Hippocampal formation (tissue), 2 donors: ENCODE results near the gene EIF2B5.
"Not testable (repeated sequence)": the region's sequence is repeated elsewhere in the genome, so short reads cannot be mapped to it uniquely, and the experiment has no call there.

Experiments
- DNase-seq, 2 donors: peaks; one replicate each; lab custom pipeline; 2025; lab: John Stamatoyannopoulos, UW

The EIF2B5 gene

DNA sequence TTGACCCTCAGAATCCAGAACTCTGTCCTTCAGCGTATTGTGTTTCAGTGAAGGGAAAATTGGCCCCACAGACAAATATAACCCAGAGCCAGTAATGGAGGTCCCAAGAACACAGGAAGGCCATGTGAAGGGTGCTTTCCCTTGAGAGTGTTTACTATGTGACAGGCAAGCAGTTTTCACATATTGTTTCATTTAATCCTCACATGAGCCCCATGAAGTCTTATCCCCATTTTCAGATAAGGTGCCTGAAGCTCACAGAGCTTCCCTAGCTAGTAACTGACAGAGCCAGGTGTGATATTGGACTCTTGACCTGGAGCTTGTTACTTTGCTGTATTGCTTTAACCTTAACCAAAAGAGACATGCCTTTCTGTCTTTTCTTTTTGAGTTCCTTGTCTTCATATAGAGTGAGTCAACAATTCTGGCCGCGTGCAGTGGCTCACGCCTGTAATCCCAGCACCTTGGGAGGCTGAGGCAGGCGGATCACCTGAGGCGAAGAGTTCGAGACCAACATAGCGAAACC lies 10.7 kb downstream of the EIF2B5 start:
- DNase-seq, result no peak

DNA sequence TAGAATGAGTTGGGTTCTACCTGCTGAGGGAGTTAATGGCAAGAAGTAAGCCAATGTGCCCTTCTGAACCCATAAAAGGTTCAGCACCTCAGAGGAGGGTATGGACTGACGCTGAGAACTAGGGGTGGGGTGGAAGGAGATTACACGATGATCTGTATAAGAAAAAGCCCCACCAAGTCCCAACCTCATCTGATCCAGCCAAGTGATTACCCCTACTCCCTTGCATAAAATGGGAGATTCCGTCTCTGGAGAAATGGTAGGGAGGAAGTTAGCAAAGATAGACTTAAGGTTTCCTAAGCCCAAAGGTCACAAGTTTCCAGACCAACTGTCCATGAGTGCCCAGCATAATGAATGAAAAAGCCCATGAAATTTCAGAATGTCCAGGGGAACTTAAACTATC lies 12.9 kb downstream of the EIF2B5 start:
- no peak for DNase-seq

DNA sequence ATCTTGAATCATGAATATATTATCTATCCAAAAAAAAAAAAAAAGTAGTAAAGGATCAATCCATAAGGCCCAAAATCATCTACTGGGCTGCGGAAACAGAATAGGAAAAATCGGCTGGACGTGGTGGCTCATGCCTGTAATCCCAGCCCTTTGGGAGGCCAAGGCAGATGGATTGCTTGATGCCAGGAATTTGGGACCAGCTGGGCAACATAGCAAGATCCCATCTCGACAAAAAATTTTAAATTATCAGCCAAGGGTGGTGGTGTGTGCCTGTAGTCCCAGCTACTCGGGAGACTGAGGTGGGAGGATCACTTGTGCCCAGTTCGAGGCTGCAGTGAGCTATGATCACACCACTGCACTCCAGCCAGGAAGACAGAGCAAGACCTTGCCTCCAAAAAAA lies 14.0 kb downstream of the EIF2B5 start:
- DNase-seq, result no peak

DNA sequence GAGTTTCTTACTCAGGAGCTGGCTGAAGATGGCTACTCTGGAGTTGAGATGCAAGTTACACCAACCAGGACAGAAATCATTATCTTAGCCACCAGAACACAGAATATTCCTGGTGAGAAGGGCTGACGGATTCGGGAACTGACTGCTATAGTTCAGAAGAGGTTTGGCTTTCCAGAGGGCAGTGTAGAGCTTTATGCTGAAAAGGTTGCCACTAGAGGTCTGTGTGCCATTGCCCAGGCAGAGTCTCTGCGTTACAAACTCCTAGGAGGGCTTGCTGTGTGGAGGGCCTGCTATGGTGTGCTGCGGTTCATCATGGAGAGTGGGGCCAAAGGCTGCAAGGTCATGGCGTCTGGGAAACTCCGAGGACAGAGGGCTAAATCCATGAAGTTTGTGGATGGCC lies 14.6 kb downstream of the EIF2B5 start:
- not testable (repeated sequence) for DNase-seq

DNA sequence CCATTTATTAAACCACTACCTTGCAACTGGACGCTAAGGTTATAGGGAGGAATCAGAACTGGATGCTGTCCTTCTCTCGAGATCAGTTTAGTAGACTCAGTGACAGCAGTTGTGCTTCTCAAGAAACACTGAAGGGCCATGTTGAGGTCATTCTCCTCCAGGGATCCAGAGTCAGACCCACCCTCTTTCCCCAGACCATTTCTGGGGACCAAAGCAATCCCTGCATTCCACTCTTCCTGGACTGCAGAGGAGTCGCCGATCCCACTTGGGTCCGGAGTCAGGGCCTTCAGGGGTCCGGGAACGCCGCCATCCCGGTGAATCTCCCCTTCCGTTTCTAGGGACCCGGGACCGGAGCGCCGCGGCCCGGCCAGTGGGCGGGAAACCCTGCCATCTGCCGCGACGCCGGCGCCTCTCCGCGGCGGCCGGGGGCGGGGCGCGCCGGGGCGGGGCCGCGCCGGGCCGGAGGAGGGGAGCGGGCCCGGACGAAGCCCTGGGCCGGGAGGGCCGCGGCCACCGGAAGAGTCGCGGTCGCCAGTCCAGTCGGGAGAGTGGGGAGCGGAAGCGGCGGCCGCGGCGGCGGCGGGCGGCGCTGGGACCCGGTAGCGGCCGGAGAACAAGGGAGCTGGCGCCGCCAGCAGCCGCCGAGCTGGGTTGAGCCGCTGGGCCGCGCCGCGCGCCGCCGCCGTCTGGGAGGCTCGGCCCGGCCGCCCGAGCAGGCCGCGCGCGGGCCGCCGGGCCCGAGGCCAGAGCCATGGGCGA lies 19.9 kb downstream of the EIF2B5 start, which contains the start of gene DVL3:
DVL3 (plus strand) TSS at position 493 of the 759 bp plus-strand sequence; CDS start at position 752, 259 bp downstream.
- peak; percentile 59 to 65 for DNase-seq

DNA sequence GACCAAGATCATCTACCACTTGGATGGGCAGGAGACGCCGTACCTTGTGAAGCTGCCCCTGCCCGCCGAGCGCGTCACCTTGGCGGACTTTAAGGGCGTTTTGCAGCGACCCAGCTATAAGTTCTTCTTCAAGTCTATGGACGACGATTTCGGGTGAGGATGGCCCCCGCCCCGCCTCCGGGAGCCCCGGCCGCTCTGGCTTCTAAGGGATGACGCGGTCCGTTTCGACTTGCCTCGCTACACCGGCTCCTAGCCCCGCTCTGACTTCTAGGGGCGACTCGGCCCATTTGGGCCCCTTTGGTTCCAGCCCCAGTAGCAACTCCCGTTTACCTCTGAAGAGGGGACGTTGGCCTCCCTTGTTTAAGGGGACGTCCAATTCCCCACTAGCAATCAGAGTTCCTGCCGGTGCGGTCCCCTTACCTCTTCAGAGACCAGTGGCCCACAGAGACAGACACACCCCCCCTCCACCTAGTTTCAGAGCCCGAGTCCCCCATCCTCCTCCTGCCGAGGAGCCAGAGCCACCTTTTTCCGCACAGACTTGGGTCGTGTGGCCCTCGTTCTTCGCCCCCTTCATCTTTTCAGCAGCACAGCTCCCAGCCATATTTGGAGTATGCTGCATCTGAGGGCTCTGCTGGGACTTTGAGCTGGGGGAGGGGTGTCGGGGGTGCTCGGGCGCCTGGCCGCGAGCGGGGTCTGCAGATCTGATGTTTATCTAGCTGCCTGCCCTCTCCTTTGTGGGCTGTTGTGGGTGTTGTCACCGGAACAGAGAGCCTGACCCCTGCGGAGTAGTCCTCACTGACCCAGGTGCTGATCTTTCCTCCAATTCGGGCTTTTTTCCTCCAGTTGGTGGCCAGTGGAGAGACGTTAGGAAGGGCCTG lies 20.7 kb downstream of the EIF2B5 start:
- peak in 1 of 2 donors; percentile 28 for DNase-seq

DNA sequence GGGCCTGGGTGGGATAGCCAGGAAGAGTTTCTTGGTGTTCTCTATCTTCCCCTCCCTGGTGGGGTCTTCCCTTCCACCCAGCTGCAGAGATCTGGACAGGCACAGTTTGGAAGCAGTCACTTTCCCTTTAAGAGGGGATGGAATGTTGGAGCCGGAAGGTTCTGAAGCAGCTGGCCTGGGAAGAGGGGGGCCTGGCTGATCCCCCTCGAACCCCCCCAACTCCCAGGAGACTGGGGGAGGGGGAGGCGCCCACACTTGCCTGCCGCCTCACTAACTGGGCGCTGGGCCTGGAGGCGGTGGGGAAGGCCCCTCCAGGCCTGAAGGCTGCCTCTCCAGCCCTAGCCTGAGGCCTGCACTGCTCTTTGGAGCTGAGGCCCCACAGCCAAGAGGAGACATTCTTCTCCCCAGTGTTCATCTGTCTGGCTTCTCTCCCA lies 21.4 kb downstream of the EIF2B5 start:
- DNase-seq, result peak; percentile 56 to 57

DNA sequence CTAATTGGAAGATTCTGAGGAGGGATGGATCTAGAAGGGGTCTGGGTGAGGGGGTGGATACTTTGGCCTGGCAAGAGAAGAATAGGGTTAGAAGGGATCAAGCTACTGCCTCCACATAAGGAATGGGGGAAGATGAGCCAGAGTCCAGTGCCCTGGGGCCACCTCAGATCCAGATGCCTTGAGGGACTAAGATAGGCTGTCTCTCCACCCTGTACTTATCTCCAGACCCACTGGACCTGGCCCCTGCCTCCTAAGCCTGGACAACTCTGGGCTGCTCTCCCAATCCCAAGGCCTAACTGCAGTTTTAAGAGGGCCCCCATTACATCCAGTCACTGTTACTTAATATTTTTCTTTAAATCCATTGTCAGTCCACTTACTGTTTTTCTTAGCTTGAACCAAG lies 22.0 kb downstream of the EIF2B5 start:
- no peak for DNase-seq

DNA sequence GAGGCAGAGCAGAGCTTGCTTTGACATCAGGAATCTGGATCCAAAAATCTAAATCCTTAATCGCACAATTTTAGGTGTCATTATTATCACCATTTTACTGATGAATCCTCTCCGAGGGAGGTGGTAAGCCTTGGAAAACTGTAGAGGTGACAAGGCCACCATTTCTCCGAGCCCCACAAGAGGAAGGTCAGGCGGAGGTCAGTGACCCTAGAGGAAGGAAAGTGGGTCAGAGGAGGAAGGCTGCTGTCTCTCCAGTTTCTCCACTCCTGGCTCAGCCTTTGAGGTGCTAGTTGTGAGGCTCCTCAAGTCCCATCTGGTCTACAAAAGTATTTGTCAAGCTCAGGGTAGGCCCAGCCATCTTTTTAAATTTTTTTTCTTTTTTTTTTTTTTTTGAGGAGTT lies 23.2 kb downstream of the EIF2B5 start:
- DNase-seq, result no peak

DNA sequence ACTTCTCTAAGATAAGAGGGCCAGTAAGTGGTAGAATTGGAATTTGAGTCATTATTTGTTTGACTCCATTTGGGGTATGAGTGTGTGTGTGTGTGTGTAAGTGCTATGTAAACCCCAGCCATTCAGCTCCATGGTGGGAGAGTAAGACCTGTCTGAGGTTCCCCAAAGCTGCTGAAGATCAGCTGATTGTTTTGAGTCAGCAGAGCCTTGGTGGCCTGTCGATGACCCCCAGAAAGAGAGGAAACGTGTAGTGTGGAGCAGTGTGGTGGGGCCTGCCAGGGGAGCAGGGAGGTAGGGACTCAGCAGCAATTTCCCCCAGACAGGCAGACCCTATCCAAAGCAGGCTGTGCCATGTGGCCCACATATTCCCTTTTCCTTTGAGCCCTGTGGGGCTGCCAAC lies 25.3 kb downstream of the EIF2B5 start:
- DNase-seq, result no peak

DNA sequence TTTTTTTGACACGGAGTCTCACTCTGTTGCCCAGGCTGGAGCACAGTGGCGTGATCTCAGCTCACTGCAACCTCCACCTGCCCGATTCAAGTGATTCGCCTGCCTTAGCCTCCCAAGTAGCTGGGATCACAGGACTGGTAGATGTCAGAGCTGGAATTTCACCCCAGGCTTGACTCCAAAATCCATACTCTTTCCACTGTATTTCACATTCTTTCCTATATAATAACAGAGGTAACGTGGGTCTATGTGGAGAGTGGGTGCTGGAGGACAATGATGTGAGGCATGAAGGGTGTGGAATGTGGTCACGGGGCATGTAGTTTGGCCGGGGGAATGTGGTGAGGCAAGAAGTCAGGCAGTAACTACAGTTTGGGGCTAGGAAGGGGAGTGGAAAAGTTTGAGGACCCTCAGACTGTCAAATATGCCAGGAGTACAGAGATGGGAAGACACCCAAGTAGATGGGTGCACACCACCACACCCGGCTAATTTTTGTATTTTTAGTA lies 27.5 kb downstream of the EIF2B5 start:
- DNase-seq, result not testable (repeated sequence)

DNA sequence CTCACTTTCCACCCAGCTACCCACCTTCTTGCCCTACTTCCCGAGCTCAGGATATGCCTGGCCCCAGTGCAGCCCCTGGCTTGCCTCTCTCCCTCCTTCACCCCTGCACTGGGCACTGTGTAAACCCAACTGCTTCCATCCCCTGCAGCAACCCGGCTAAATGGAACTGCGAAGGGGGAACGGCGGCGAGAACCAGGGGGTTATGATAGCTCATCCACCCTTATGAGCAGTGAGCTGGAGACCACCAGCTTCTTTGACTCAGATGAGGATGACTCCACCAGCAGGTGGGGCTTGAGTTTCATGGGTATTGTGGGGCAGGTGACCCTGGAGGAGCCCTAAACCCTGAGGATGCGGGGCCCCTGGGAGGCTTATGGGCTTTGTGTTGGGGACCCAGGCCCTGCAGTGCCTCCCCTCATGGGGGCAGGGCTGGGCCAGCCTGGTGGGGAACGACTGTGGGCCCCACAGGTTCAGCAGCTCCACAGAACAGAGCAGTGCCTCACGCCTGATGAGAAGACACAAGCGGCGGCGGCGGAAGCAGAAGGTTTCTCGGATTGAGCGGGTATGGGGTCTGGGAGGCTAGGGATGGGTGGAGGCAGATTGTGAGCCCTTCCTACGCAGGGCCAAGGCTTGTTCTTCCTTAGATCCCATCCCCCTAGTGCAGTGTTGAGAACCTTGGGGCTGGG lies 29.6 kb downstream of the EIF2B5 start:
- DNase-seq, result no peak

DNA sequence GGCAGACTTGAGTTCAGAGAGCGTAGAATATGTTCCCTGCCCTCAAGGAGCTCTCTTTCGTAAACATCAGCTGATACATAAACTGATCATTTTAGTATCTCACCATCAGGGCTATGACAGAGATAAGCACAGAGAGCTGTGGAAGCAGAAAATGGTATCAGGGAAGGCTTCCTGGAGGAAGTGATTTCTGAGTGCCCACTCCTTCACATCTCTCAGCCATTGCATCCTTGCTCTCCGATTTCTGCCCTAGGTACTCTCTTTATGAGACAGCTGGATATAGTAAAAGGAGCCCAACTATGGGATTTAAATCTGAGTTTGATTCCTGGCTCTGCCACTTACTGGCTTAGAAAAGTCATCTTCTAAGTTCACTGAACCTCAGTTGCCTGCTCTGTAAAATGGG lies 30.4 kb downstream of the EIF2B5 start:
- DNase-seq, result no peak

DNA sequence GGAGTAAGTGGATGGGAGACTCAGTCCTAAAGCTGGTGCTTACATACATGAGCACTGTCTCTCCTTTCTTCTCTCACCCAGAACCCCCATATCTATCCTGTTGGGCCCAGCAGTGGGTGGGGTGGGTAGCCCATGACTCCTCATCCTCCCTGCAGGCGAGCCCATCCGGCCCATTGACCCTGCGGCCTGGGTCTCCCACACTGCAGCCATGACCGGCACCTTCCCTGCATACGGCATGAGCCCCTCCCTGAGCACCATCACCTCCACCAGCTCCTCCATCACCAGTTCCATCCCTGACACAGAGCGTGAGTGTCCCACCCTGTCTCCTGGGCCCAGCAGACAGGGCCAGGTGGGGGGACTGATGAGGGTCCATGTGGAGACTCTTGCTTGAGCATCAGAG lies 31.5 kb downstream of the EIF2B5 start:
- DNase-seq, result no peak

DNA sequence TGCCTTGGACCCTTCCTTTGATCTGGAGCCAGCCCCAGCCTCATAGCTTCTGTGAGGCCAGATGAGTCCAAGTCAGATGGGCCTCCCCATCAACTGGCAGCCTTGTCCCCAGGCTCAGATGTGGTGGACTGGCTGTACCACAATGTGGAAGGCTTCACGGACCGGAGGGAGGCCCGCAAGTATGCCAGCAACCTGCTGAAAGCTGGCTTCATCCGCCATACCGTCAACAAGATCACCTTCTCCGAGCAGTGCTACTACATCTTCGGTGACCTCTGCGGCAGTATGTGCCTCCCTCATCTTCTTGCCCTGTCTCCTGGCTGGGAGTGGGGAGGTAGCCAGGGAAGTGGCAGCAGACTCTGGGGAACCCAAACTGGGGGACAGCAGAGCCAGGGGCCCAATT lies 32.6 kb downstream of the EIF2B5 start:
- no peak for DNase-seq

DNA sequence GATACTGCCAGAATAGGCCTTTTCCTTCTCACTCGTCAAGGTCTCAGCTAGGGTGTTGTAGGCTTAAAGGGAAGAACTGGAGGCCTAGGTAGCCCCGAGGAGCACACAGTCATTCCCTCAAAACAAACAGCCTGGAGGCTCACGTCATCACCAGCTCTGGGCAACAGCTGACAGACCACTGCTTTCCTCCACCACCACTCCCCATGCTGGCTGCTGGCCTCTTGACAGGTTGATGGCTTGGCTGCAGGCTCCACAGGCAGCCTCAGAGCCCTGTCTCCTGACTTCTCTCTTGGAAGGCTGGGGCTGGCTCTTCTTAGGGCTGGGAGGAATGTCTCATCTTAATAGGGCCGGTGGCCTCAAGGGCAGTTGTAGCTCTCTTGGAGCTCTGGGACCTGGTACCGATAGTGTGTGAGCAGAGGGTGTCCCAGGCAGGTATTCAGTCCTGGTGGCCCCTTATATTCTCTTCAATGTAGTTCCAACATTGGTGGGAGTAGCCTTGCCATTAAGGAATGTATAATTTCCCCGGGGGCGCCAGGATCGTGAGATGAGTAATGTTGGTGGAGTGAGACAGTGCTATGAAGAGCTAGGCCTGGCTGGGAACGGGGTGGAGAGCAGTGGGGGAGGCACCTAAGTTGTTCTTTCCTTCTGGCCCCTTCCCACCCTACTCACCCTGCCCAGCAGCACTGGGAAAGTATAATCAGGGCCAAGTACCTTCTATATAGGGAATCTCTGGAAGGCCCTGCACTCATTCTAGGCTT lies 33.4 kb downstream of the EIF2B5 start:
- no peak for DNase-seq

DNA sequence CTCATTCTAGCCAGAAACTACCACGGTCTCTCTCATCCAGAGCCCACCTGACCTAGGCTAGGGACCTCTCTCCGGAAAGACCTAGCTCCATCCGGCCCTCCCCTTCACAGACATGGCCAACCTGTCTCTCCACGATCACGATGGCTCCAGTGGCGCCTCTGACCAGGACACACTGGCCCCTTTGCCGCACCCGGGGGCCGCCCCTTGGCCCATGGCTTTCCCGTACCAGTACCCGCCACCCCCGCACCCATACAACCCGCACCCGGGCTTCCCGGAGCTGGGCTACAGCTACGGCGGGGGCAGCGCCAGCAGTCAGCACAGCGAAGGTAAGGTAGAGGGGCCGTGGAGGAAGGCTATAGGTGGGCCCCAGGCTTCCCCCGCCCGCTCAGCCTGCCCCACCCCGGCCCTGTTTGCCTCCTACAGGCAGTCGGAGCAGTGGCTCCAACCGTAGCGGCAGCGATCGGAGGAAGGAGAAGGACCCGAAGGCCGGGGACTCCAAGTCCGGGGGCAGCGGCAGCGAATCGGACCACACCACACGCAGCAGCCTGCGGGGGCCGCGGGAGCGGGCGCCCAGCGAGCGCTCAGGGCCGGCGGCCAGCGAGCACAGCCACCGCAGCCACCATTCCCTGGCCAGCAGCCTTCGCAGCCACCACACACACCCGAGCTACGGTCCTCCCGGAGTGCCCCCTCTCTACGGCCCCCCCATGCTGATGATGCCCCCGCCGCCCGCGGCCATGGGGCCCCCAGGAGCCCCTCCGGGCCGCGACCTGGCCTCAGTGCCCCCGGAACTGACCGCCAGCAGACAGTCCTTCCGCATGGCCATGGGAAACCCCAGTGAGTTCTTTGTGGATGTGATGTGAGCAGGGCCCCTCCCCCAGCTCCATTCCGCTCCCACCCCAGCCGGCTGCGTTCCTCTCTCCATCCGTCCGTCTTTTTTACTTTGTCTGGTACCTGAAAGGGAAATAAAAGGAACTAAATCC lies 35.0 kb downstream of the EIF2B5 start:
- DNase-seq, result no peak

DNA sequence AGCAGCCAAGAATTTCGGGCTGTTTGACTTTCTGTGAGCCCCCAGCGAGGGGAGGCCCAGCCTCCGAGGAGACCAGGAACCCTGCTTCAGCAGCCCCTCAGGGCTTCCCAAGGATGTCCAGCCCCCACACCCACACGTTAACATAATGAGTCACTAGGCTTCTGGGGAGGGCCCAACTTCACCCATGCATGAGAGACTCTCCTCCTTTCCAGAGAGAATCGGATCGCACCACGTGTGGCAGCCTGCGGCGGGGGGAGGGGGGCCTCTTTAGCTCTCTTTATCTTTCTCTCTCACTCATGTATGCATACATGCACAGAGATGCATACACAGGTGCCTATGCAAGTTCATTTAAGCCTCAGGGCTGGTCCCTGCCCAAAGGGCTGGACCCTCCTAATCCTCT lies 36.4 kb downstream of the EIF2B5 start:
- no peak for DNase-seq

DNA sequence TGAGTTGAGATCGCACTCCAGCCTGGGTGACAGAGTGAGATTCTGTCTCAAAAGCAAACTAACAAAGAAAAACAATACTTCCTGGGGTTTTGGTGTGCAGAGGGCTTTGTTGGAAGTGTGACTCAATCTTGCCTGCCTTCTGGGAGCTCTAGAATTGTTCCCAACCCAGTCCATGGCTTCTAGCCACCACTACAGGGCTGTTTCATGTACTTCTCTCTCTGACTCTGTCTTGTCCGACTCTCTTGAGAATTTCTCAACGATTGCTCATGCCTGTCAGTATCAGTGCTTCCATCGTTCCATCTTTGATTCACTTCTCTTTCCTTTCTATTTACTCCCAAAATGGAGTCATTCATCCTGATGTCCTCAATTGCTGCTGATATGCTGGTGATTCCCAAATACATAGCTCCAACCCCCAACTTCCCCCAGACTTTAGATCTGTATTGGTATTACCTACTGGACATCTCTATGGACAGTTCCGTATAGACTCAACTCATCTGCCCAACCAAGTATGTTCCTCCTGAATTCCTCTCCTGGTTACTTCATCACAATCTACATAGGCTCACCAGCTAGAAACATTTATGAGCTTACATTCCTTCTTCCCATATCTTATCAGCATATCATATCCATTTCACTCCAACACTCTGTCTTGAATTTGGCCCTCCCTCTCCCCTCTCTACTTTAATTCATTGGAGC lies 37.7 kb downstream of the EIF2B5 start:
- no peak for DNase-seq

DNA sequence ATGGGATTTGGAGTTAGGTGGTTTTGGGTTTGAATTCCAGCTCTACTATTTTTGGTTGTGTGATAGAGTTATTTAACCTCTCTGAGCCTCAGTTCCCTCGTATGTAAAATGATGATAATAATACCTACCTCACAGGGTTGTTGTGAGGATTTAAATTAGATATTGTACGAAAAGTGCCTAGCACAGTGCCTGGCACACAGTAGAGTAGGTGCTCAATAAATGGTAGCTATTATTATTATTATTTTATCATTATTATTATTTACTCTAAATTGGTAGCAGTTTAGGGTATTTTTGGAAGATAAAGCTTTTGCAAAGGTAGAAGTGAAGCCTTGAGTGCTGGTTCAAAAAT lies 38.2 kb downstream of the EIF2B5 start:
- no peak for DNase-seq
